ENCODE results near the gene AKR1C4. TPM values are rescaled to one million over a fixed set of nuclear protein-coding genes. Genes with fewer than 3 reads are reported as not detected.

The AKR1C4 gene
- total RNA-seq = not detected in 3 replicates
- long read RNA-seq = 0 reads

DNA sequence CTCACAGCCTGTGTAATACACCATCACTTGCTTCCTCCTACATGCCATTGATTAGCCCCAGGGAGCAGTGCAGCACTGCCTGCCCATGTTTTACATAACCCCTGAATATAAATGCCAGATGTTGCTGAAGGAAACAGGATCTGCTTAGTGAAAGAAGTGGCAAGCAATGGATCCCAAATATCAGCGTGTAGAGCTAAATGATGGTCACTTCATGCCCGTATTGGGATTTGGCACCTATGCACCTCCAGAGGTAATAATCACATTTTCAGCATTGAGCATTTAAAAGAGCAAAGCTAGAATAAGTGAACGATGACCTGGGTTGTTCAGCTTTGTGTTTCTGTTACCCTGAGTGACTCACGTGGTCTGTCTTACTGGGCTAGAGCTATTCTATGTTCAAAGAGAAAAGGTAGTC is at the start of gene AKR1C4:
AKR1C4 (plus strand) TSS at position 136 of the 412 bp plus-strand sequence; CDS start at position 167, 31 bp downstream.
- Mint-ChIP-seq H3K27ac (ENCODE audit: unreplicated experiment) (no peak within 1 kb of the TSS), H3K4me1 (ENCODE audit: low read depth) (no peaks in the 10 kb centered on the region), H3K9me3 (ENCODE audit: low read depth) (peaks cover 9% of the 10 kb centered on the region), H3K27me3 (ENCODE audit: low read depth) (peaks cover 12% of the 10 kb centered on the region), H3K4me3 (ENCODE audit: unreplicated experiment) (no peak within 1 kb of the TSS), H3K36me3 (ENCODE audit: low read depth) (no peaks in the 10 kb centered on the region)
- DNase-seq (ENCODE audit: low spot score) = no peak
- TF ChIP-seq, protein P1, sequence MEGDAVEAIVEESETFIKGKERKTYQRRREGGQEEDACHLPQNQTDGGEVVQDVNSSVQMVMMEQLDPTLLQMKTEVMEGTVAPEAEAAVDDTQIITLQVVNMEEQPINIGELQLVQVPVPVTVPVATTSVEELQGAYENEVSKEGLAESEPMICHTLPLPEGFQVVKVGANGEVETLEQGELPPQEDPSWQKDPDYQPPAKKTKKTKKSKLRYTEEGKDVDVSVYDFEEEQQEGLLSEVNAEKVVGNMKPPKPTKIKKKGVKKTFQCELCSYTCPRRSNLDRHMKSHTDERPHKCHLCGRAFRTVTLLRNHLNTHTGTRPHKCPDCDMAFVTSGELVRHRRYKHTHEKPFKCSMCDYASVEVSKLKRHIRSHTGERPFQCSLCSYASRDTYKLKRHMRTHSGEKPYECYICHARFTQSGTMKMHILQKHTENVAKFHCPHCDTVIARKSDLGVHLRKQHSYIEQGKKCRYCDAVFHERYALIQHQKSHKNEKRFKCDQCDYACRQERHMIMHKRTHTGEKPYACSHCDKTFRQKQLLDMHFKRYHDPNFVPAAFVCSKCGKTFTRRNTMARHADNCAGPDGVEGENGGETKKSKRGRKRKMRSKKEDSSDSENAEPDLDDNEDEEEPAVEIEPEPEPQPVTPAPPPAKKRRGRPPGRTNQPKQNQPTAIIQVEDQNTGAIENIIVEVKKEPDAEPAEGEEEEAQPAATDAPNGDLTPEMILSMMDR (IDR thresholded peaks at IDR 0.05) = no peak

DNA sequence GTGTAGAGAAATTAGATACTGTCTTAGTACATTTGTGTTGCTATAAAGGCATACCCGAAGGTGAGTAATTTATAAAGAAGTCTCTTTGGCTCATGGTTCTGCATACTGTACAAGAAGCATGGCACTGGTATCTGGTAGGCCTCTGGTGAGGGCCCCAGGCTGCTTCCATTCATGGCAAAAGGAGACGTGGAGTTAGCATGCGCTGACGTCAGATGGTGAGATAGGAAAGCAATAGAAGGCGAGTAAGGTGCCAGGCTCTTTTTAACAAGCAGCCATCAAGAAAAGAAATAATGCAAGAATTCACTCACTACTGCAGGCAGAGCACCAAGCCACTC is 49.8 kb upstream of the AKR1C4 start:
- Mint-ChIP-seq H3K27me3 (ENCODE audit: low read depth) (no peaks in the 10 kb centered on the region), H3K9me3 (ENCODE audit: low read depth) (peaks cover 17% of the 10 kb centered on the region), H3K4me3 (ENCODE audit: unreplicated experiment) (no peak overlapping the region), H3K27ac (ENCODE audit: unreplicated experiment) (no peak overlapping the region), H3K4me1 (ENCODE audit: low read depth) (no peaks in the 10 kb centered on the region), H3K36me3 (ENCODE audit: low read depth) (no peaks in the 10 kb centered on the region)
- no peak for DNase-seq (ENCODE audit: low spot score)
- TF ChIP-seq, protein P1 (IDR thresholded peaks at IDR 0.05) = no peak

DNA sequence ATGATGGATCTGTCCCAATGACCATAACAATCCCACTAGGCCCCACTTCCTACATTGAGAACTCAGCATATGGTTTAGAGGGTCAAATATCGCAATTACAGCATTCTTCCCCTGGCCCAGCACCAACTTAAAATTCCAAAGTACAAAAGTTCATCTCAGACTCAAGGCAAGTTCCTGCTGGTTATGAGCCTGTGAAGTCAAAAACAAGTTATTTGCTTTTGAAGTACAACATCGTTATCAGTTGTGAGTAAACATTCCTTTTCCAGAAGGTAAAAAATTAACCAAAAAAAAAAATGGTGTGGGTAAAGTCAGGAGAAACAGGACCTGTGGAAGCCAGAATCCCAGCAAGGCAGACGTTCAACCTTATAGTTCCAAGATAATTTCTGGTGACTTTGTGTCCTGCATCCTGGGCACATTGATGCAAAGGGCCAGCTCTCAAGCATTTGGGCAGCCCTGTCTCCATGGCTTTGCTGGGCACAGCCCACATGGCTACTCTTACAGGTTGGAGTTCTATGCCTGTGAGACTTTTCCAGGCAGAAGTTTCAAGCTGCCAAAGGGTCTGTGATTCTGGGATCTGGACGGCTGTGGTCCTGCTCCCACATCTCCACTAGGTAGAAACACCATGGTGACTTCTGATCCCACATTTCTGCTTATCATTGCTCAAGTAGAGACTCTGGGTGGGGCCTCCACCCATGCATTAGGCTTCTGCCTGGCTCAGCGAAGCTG is 49.2 kb upstream of the AKR1C4 start:
- no peak for DNase-seq (ENCODE audit: low spot score)
- Mint-ChIP-seq H3K36me3 (ENCODE audit: low read depth) (no peaks in the 10 kb centered on the region), H3K4me1 (ENCODE audit: low read depth) (no peaks in the 10 kb centered on the region), H3K4me3 (ENCODE audit: unreplicated experiment) (no peak overlapping the region), H3K9me3 (ENCODE audit: low read depth) (peaks cover 17% of the 10 kb centered on the region), H3K27me3 (ENCODE audit: low read depth) (no peaks in the 10 kb centered on the region), H3K27ac (ENCODE audit: unreplicated experiment) (no peak overlapping the region)
- TF ChIP-seq, protein P1 (IDR thresholded peaks at IDR 0.05) = no peak

DNA sequence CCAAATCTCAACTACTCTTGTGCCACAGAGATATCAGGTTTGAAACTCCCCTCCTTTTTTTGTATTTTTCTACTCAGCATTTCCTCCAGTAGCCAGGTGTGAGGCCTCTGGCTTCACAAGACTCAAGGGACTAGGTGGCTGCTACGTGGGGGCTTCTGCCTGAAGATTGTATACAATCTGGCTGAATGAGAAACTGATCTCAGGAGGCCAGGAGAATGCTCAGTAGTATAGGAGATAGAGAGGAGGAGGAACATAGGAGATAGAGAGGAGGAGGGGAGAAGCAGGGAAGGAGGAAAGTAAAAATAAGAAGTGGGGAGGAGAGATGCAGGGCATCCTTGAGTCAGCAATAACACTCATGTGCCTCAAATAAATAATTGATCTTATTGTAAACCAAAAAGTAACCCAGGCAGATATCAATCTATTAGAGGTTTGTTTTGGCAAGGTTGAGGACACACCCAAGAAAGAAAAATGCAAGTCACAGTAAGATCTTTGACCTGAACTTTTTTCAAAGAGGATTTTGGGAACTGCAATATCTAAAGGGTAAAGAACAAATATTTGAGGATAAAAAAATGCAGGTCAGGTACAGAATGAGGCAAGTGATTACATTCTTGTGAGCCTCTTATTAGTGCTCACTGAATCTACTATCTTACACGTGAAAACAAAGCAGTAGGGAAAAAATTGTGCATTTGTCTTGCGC is 48.5 kb upstream of the AKR1C4 start:
- TF ChIP-seq, protein P1 (IDR thresholded peaks at IDR 0.05) = no peak
- no peaks in the 10 kb centered on the region for H3K4me1 Mint-ChIP-seq (ENCODE audit: low read depth)
- H3K27me3 Mint-ChIP-seq (ENCODE audit: low read depth) = no peaks in the 10 kb centered on the region
- no peak overlapping the region for H3K27ac Mint-ChIP-seq (ENCODE audit: unreplicated experiment)
- no peaks in the 10 kb centered on the region for H3K36me3 Mint-ChIP-seq (ENCODE audit: low read depth)
- no peak overlapping the region for H3K4me3 Mint-ChIP-seq (ENCODE audit: unreplicated experiment)
- H3K9me3 Mint-ChIP-seq (ENCODE audit: low read depth) = peaks cover 17% of the 10 kb centered on the region
- DNase-seq (ENCODE audit: low spot score) = no peak

DNA sequence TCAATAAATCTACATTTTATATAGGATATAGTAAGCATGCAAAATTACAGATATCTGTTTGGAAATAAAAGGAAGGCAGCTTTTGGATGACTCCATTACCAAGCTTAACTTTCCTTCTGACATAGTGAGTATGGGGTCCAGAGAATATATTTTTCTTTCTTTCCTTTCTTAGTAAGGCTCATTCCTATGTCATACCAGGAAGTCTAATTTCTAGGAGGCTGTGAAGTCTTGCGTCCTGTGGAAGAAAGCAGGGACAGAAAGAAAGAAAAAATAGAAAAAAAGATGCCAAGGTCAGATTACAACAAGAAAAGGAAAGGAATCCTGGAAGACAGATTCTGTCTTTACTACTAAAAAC is 48.0 kb upstream of the AKR1C4 start:
- Mint-ChIP-seq H3K27me3 (ENCODE audit: low read depth) (no peaks in the 10 kb centered on the region), H3K4me3 (ENCODE audit: unreplicated experiment) (no peak overlapping the region), H3K27ac (ENCODE audit: unreplicated experiment) (no peak overlapping the region), H3K36me3 (ENCODE audit: low read depth) (no peaks in the 10 kb centered on the region), H3K9me3 (ENCODE audit: low read depth) (peaks cover 17% of the 10 kb centered on the region), H3K4me1 (ENCODE audit: low read depth) (no peaks in the 10 kb centered on the region)
- DNase-seq (ENCODE audit: low spot score) = no peak
- TF ChIP-seq, protein P1 (IDR thresholded peaks at IDR 0.05) = no peak
